Upper lobe of left lung (tissue), 6 donors: Measurements from ENCODE around the gene CXCL14. TPM values are rescaled to one million over a fixed set of nuclear protein-coding genes. Genes with fewer than 3 reads are reported as not detected.

ENCODE experiments used
- ATAC-seq, 2 donors: fragments of 200-7000 bp; cut with Tn5 transposase; one replicate each; pipeline ENCODE4 v1.9.1; 2022; ENCODE audit warnings: mild to moderate bottlenecking in 2 of 2, moderate library complexity in 2 of 2; ENCODE audit not compliant: low FRiP score in 2 of 2
- DNase-seq, 2 donors: peaks; one replicate each; pipeline ENCODE4 v3.0.0-alpha.2; 2019 to 2020
- H3K27ac ChIP-seq, 4 donors: fragments of 200-600 bp; sonication (generic); one replicate each; pipeline ENCODE4 v1.5.1; 2016 to 2019
- H3K27me3 ChIP-seq, 4 donors: fragments of 200-600 bp; sonication (generic); one replicate each; pipeline ENCODE4 v1.5.1; 2017 to 2019
- H3K36me3 ChIP-seq, 4 donors: fragments of 200-600 bp; sonication (generic); one replicate each; pipeline ENCODE4 v1.5.1; 2016 to 2019
- H3K4me1 ChIP-seq, 4 donors: fragments of 200-600 bp; sonication (generic); one replicate each; pipeline ENCODE4 v1.5.1; 2018 to 2019
- H3K4me3 ChIP-seq, 4 donors: fragments of 200-600 bp; sonication (generic); one replicate each; pipeline ENCODE4 v1.5.1; 2017 to 2019; ENCODE audit warnings: mild to moderate bottlenecking in 2 of 4, moderate library complexity in 1 of 4
- H3K9me3 ChIP-seq, 4 donors: fragments of 200-600 bp; sonication (generic); one replicate each; pipeline ENCODE4 v1.5.1; 2018 to 2019
- EP300 ChIP-seq, 4 donors: sonication (generic); formaldehyde crosslinking; IDR thresholded peaks; one replicate each; pipeline ENCODE4 v1.5.1; 2017; ENCODE audit warnings: antibody characterized with exemption in 4 of 4, control low read depth in 2 of 4
- POLR2A ChIP-seq, 4 donors: fragments of 450-650 bp; IDR thresholded peaks; one replicate each; pipeline ENCODE4 v1.5.1; 2016 to 2017; ENCODE audit warnings: antibody characterized with exemption in 4 of 4, mild to moderate bottlenecking in 2 of 4
- POLR2AphosphoS5 ChIP-seq, 2 donors: sonication (generic); formaldehyde crosslinking; IDR thresholded peaks; one replicate each; pipeline ENCODE4 v1.5.1; 2017; ENCODE audit warnings: antibody characterized with exemption in 2 of 2
- WGBS, 2 donors: methylation state at CpG; one replicate each; pipeline ENCODE4 v1.1.5; 2017 to 2018; 5-methylcytosine and 5-hydroxymethylcytosine counted together
- total RNA-seq, 6 donors: library from RNA; depleted of rRNA in 4 of 6; stranded (reverse); fragments of >200 nt in 4 of 6; gene quantifications; one replicate each; pipeline versions ENCODE4 v1.1.0 to v1.2.1, GENCODE V29; 2016 to 2021
- TF ChIP-seq, protein P1 (sequence below), 6 experiments: fragments of 450-650 bp in 4 of 6; fragments of 200-600 bp in 2 of 6; sonication (generic) in 2 of 6; IDR thresholded peaks; one replicate each; pipeline ENCODE4 v1.5.1; 2016 to 2019; ENCODE audit warnings: antibody characterized with exemption in 6 of 6
- donor health status: DM: no; HTN: no; CAD: no; lungs with moderate emphysema.
- donor health status: DM: no; HTN: yes; CAD: no; lungs with severe emphysema.

CXCL14 gene
- total RNA-seq, 6 donors from 2014 or later: 0.15 to 5.5 (median 2.4) TPM; not detected in 2

DNA sequence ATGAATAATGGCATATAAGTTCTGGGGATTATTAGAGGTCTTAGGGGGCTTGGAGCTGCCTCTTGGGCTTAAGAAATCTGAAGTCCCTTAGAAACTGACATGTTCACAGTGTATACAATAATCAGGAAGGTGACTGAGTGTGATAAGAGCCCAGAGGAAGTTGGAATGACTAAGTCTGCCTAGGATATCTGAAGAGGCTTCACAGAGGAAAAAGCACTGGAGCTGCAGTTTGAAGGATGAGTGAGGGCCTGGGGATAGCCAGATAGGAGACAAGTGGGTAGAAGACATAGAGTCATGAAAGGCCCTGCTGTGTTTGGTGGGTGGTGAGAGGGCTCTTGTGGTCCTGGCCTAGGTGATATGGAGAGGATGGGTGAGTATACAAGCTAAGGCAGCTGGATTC is 51.9 kb downstream of the CXCL14 start:
- ATAC-seq: no peak
- TF ChIP-seq POLR2A (IDR thresholded peaks at IDR 0.05) (no peak), POLR2AphosphoS5 (IDR thresholded peaks at IDR 0.05) (no peak), EP300 (IDR thresholded peaks at IDR 0.05) (no peak)
- TF ChIP-seq, protein P1, sequence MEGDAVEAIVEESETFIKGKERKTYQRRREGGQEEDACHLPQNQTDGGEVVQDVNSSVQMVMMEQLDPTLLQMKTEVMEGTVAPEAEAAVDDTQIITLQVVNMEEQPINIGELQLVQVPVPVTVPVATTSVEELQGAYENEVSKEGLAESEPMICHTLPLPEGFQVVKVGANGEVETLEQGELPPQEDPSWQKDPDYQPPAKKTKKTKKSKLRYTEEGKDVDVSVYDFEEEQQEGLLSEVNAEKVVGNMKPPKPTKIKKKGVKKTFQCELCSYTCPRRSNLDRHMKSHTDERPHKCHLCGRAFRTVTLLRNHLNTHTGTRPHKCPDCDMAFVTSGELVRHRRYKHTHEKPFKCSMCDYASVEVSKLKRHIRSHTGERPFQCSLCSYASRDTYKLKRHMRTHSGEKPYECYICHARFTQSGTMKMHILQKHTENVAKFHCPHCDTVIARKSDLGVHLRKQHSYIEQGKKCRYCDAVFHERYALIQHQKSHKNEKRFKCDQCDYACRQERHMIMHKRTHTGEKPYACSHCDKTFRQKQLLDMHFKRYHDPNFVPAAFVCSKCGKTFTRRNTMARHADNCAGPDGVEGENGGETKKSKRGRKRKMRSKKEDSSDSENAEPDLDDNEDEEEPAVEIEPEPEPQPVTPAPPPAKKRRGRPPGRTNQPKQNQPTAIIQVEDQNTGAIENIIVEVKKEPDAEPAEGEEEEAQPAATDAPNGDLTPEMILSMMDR (IDR thresholded peaks at IDR 0.05): no peak
- no peaks in the 10 kb centered on the region for H3K4me1 ChIP-seq
- no peak overlapping the region for H3K27ac ChIP-seq
- no peak overlapping the region for H3K4me3 ChIP-seq
- H3K9me3 ChIP-seq: no peaks in the 10 kb centered on the region
- DNase-seq: no peak
- H3K27me3 ChIP-seq: no peaks in the 10 kb centered on the region
- H3K36me3 ChIP-seq: no peaks in the 10 kb centered on the region

GRCh38 chr5:135521964-135522363 is 56.8 kb downstream of the CXCL14 start:
- no peak for TF ChIP-seq EP300 (IDR thresholded peaks at IDR 0.05)
- no peak for TF ChIP-seq POLR2AphosphoS5 (IDR thresholded peaks at IDR 0.05)
- no peaks in the 10 kb centered on the region for H3K4me1 ChIP-seq
- H3K9me3 ChIP-seq: no peaks in the 10 kb centered on the region
- H3K27me3 ChIP-seq: no peaks in the 10 kb centered on the region
- no peaks in the 10 kb centered on the region for H3K36me3 ChIP-seq
- 48 to 58% methylated on average over 2 of the region's 2 CpGs for whole genome bisulfite sequencing, 2 donors
- H3K27ac ChIP-seq: no peak overlapping the region
- ATAC-seq: no peak
- no peak overlapping the region for H3K4me3 ChIP-seq
- no peak for DNase-seq

Other genes starting within 250 kb of the CXCL14 start
- 100 to 1,000 TPM; 232 to 690 (median 355) TPM for gene MACROH2A1, start 179.8 kb downstream of the CXCL14 start, total RNA-seq
- 1 to 10 TPM in 1 of 6 donors, under 1 TPM in 3, not detected in 2; 0.11 to 1.0 (median 0.27) TPM for gene DCANP1, start 131.6 kb downstream of the CXCL14 start, total RNA-seq
- under 1 TPM in 2 of 6 donors, not detected in 4; 0.23 to 0.24 TPM for gene TIFAB, start 126.6 kb downstream of the CXCL14 start, total RNA-seq
- gene NEUROG1, start 43.0 kb downstream of the CXCL14 start, total RNA-seq: not detected